GM19463 (cell line): ENCODE data around the gene MFSD1.

Experiments used
- ATAC-seq: cut with Tn5 transposase; IDR thresholded peaks from one replicate; pipeline ENCODE4 v1.9.1; 2021; ENCODE audit warnings: mild to moderate bottlenecking, moderate library complexity; ENCODE audit not compliant: unreplicated experiment

The MFSD1 gene, protein sequence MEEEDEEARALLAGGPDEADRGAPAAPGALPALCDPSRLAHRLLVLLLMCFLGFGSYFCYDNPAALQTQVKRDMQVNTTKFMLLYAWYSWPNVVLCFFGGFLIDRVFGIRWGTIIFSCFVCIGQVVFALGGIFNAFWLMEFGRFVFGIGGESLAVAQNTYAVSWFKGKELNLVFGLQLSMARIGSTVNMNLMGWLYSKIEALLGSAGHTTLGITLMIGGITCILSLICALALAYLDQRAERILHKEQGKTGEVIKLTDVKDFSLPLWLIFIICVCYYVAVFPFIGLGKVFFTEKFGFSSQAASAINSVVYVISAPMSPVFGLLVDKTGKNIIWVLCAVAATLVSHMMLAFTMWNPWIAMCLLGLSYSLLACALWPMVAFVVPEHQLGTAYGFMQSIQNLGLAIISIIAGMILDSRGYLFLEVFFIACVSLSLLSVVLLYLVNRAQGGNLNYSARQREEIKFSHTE

GRCh38 chr3:158801696-158802408, at the start of gene MFSD1:
Gene MFSD1 (plus strand): TSS chr3:158802054. CDS start chr3:158802153, 99 bp downstream.
- ATAC-seq: peak; percentile 99

- no peak for ATAC-seq
These were observed 48.0 kb upstream of the MFSD1 start for GRCh38 chr3:158753854-158754253.

DNA sequence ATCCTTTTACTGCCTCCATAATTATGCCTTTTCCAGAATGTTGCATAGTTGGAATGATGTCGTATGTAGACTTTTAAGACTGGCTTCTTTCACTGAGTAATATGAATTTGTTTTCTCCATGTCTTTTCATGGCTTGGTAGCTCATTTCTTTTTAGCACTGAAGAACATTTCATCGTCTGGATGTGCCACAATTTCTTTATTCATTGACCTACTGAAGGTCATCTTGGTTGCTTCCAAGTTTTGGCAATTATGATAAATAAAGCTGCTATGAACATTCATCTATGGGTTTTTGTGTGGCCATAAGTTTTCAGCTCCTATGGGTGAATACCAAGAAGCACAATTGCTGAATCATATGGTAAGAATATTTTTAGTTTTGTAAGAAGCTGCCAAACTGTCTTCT, 46.4 kb upstream of the MFSD1 start:
- no peak for ATAC-seq

DNA sequence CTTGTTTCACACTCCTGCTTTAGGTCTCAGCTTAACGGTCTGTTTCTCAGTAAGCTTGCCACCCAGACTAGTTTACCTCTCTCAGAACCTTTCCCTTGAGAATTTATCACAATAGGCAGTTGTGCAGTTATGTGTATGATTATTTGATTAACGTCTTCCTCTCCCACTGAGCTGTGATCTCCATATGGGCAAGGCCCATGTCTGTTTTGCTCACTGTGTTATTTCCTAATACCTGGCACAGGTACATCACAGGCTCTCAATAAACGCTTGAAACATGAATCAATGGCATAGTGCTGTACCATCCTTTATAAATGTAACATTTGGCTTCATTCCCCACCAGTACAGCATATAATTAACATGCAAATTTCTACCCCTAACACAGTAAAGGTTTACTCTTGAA, 40.5 kb upstream of the MFSD1 start:
- no peak for ATAC-seq

DNA sequence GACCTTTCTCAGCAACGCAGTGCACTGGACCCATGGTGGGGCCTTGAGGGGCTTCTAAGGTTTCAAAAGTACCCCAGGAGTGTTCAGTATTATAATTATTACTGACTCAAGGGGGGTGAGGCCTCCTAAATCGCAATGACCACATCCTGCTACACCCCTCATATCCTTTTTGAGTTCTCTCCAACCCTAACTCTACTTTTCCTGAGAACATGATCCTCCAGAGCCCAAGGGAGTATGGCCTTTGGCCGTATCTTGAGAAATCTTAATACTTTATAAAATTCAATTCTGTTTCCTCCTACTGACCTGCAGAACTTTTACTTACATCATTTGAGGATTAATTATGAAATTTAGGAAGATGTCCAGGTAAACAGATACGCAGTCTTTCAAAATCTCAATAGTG, 39.2 kb upstream of the MFSD1 start:
- ATAC-seq: no peak

DNA sequence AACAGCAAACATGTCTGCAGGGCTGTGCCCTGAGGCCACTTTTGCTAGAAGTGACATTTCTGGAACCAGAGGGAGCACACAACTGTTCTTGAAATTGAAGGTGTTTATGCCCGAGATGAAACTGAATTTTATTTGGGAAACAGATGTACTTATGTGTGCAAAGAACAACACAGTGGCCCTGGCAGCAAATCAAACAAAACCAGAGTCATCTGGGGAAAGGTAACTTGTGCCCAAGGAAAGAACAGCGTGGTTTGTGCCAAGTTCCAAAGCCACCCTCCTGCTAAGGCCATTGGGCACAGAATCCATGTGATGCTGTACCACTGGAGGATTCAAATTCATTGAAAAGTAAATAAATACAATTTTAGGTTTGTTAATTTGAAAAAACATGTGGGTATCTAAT, 38.4 kb upstream of the MFSD1 start:
- no peak for ATAC-seq

GRCh38 chr3:158765518-158766205, 36.2 kb upstream of the MFSD1 start:
- ATAC-seq: no peak

GRCh38 chr3:158766364-158766763, 35.5 kb upstream of the MFSD1 start:
- no peak for ATAC-seq

- no peak for ATAC-seq
These were observed 33.5 kb upstream of the MFSD1 start for GRCh38 chr3:158768361-158768787.

GRCh38 chr3:158768881-158769543, 32.8 kb upstream of the MFSD1 start:
- no peak for ATAC-seq

GRCh38 chr3:158769549-158769948, 32.3 kb upstream of the MFSD1 start:
- no peak for ATAC-seq

DNA sequence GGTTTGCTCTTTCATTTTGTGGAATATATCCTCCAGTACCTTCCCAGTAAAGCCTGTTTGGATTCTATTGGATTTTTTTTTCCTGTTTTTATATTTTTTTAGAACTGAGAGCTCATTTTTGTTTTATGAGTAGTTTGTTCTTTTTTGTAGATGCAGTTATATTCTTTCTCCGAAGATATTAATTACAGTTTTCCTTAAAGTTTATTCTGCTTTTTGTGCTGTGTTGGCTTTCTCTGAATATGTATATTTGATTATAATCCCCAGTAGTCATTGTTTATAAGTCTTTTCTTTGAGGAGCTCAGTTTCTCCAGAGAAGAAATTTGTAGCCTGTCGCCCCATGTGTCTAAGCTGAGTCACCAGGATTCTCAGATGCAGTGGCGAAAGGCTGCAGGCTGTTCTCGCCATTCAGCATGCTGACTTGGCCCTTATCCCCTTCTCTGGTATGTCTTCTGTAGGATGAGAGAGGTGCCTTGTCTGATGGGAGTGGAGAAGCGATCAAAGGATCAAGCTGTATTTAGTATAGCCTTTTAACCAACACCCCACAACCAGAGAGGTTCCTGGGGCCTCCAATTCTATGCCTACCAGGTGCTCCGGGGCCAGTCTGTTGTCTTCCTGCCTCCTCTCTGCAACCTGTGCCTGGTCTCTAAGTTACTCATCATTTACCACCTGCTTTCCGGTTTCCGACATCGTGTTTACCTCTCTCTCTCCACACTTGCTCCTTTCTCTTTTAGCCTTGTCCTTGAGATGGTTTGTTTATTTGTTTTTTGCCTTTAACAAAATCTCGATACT, 31.7 kb upstream of the MFSD1 start:
- no peak for ATAC-seq

DNA sequence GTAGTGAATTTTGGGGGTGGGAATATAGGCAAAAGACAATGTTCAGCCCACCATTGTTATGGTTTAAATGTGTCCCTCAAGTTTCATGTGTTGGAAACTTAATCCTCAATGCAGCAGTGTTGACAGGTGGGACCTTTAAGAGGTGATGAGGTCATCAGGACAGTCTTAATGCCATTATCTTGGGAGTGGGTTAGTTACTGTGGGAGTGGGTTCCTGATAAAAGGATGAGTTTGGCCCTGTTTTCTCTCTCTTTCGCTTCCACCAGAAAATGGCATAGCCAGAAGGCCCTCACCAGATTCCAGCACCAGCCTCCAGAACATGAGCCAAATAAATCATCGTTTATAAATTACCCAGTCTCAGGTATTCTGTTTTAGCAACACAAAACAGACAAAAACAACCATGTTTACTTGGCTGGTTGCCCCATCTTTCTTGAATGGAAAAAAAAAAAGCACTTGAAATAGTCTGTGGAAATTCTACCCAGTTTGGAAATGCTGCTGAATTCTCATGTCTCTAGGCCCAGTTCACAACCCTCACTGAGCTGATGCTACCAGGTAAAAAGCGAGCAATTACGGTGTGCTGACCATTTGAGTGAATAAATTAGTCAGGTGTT, 31.0 kb upstream of the MFSD1 start:
- no peak for ATAC-seq

DNA sequence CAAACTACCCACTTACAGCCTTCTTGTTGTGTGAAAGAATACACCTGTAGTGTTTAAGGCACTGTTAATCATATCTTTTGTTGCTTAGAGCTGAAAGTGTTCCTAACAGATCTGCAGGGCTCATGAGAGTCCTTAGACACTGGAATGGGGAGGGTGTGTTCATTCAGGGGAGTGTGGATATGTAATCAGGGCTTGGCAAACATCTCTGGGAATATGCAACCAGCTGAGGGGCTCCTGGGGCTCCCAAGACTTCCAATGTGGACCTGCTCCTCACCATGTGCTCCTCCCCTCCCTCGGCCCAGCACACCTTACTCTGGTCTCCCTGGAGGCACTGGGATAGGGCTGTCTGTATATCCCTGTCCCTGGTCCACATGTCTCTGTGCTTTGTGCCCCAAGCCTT, 30.3 kb upstream of the MFSD1 start:
- no peak for ATAC-seq

DNA sequence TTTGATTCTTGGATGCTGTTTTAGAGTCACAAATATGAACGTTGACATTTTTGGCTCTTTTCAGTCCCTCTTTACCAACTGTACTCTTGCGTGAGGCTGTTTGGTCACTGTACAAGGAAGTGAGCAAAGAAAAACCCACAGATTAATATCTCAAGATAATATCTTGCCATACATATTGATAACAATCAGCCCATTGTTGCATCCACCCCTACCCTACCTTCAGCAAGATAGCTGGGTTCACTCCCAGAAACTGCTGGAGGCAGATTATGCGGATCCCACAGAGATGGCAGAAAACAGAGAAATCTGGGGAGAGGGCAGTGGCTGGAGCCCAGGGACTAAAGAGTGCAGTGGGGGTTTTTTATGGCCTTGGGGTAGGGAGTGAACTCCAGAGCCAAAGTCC, 29.9 kb upstream of the MFSD1 start:
- no peak for ATAC-seq

- no peak for ATAC-seq
These were observed 28.7 kb upstream of the MFSD1 start for GRCh38 chr3:158773166-158773565.

GRCh38 chr3:158773845-158774830, 27.7 kb upstream of the MFSD1 start:
- ATAC-seq: no peak

GRCh38 chr3:158774965-158775364, 26.9 kb upstream of the MFSD1 start:
- ATAC-seq: no peak
